HG02870 (cell line): ENCODE results near the gene CAPN5.

Experiments used
- ATAC-seq: cut with Tn5 transposase; IDR thresholded peaks from one replicate; pipeline ENCODE4 v1.9.1; 2021; ENCODE audit warnings: mild to moderate bottlenecking, moderate library complexity; ENCODE audit not compliant: unreplicated experiment

The CAPN5 gene

GRCh38 chr11:77144857-77145428, 78.2 kb downstream of the CAPN5 start:
- no peak for ATAC-seq

DNA sequence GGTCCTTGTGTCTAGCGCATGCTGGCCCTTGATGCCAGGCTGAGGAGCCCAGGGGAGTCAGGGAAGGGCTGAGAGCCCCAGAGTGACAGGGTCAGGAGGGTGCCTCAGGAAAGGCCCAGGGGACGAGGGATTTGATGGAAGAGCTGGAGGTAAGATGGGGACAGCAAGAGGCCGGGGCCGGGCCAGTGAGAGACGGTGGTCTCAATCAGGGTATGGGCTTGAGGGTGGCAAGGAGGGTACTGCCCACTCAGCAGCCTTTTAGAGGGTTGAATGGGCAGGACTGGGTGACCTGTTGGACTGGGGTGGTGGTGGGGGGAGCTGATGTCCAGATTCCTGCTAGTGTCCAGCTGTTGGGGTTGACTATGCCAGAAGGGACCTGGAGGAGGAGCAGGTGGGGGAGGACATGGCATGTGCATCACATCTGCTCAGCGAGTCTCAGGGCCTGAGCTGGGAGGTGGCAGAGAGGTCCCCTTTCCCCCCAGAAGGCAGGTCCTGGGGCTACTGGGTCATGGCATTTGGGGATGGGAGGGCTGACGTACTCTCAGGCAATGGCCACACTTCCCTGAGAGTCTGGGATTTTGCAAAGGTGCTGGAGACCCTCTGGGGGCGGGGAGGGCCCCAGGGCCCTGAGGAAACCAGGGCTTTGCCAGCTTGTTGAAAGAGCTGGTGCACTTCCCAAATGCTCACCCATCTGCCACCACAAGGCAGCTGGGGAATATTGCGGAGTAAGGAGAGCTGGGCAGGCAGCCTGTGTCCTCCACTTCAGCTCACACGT, 79.7 kb downstream of the CAPN5 start:
- no peak for ATAC-seq

DNA sequence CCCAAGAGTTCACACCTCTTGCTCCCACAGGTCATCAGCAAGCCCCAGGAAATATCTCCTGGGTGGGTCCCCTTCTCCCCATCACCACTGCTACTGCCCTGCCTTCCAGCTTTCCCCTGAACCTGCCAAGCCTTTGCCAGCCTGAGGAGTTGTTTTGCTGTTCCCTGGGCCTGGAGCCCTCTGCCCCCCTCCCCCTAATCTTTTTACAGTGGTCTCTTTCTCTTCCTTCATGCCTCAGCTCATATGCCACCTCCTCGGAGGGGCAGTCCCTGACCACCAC, 80.2 kb downstream of the CAPN5 start:
- ATAC-seq = no peak

- no peak for ATAC-seq
Observed at GRCh38 chr11:77147668-77148321, 81.0 kb downstream of the CAPN5 start.

GRCh38 chr11:77148963-77149715, 82.4 kb downstream of the CAPN5 start:
- no peak for ATAC-seq

- no peak for ATAC-seq
Observed at GRCh38 chr11:77149716-77150392, 83.1 kb downstream of the CAPN5 start.

DNA sequence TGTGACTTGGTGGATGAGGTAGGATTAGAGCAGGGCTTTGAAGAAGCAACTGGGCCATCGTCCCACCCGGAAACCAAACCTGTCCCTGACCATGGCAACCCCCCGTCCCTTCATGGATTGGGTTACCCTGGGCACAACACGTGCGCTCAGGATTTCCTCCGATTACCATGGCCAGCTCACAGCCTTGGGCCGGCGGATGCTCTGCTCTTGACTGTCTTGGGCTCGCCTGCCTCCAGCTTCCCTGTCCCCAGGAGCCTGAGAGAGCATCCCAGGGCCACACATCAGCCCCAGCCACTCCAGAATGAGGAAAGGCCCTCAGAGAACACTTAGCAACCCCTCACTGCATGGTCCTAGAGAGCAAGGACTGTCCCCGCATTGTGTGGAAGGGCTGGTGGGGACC, 84.1 kb downstream of the CAPN5 start:
- no peak for ATAC-seq

DNA sequence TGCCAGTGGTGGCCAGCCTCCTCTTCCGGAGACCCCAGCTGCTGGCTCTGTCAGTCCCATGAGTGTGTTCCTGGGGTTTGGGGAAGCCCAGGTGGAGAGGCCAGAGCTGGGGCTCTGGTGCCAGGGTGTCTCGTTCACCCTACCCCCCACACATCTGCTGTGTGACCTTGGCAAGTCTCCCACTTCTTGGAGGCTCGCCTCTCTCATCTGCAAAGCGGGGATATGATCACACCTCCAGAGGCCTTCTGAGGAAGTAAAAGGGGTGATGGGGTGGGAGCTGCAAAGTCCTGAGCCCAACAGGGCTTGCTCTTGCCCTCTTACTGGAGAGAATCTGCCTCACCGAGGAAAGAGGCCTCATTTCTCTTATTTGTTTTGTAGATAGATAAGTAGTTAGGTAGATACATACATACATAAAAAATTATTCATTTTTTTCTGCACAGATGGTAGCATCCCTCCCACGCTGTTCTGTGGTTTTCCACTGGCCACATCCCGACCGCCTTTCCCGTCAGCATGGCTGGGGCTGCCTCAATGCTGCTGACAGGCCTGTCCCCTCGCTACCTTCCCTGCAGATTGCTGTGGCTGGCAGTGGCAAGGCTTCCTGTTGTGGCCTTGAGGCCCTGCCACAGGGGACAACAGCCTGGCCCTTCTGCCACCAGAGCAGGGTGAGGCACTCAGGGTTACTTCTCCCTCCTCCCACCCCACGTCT, 85.2 kb downstream of the CAPN5 start:
- no peak for ATAC-seq

DNA sequence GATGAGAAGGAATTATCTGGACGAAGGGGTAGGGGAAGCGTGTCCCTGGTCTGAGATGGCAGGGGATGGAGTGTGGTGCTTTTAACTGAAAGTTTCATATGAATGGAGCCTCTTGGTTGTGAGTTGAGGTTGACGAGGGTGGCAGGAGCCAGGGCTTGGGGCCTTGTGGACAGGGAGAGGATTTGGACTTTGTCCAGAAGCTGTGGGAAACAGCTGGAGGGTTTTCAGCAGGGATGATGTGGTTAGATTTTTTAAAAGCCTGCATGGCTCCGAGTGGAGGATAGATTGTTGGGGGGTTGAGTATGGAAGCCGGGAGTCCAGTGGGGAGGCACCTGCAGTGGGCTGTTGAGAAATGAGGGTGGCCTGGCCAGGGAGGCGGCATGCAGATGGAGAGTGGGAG, 86.1 kb downstream of the CAPN5 start:
- no peak for ATAC-seq

DNA sequence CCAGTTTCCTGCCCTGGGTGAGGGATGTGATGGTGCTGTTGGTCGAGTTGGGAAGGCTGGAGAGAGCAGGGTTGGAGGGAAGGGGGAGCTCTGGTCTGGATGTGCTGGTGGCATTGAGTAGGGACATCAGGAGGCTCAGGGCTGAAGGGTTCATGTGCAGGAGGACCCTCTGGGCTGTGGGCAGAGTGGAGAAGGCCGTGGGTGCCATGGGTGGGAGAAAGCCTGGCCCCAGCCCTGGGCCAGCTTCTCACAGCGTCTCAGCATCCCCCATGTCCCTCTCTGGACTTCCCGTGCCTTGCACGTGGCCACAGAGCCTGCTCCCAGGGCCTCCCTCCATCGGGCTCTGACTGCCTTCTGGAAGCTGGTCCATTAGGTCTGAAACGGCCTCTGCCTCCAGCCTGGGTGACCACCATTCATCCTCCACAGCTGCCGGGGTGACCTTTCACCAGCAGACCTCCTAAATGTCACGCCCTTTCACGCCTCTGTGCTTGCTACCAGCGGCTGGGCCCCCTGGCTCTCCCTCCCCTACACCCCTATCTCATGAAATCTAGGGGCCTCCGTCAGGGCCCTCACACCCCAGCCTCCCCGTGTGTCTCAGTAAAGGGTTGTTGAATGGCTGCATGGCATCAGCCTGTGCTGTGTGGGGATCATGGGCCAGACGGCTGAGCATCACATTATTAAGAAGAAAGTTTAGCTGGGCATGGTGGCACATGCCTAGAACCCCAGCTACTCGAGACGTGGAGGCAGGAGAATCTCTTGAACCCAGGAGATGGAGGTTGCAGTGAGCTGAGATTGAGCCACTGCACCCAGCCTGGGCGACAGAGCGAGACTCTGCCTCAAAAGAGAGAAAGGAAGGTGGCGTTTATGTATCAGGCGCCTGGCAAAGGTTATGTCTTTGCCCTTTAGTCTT, 86.8 kb downstream of the CAPN5 start:
- no peak for ATAC-seq

- ATAC-seq = no peak
Observed at GRCh38 chr11:77154381-77155081, 87.8 kb downstream of the CAPN5 start.

- no peak for ATAC-seq
Observed at GRCh38 chr11:77155082-77155475, 88.3 kb downstream of the CAPN5 start.

DNA sequence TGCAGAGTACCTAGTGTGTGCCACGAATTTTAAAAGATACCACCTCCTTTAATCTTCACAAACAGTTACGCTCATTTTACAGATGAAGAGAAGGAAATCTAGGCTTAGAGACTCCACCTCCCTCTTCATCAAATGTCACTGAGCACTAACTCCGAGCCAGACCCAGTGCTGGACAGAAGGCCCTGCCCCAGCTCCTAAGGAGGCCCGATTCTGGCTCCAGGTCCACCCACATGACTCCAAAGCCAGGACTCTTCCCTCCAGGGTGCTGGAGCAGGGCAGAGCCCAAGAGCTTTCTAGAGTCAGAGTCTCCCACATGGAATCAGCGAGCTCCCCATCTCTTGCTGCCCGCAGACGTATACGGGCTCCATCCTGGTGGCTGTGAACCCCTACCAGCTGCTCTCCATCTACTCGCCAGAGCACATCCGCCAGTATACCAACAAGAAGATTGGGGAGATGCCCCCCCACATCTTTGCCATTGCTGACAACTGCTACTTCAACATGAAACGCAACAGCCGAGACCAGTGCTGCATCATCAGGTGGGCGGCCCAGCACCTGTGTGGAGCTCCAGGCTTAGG, 88.9 kb downstream of the CAPN5 start:
- no peak for ATAC-seq

DNA sequence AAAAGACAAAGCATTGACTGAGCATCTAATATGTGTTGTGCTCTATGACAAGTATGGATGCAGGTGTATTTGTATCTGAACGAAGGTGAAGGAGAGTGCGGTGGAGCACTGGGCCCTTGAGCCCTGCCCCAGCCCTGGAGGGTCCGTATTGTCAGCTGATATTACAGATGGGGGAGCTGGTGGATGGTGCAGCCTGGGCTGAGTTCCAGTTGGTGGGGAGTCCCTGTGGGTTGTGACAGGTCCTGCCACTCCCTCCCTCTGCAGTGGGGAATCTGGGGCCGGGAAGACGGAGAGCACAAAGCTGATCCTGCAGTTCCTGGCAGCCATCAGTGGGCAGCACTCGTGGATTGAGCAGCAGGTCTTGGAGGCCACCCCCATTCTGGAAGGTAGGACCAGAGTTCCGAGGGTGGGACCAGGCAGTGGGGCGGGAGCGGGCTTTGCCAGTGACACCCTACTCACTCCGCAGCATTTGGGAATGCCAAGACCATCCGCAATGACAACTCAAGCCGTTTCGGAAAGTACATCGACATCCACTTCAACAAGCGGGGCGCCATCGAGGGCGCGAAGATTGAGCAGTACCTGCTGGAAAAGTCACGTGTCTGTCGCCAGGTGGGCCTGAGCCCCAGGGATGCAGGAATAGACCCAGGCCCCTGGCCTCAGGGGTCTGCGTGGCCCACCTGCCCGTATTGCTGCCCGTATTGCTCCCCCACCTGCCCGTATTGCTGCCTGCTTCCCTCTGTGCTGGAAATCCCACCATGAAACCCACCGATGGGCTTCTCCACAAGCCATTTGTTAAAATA, 89.8 kb downstream of the CAPN5 start:
- ATAC-seq = no peak

DNA sequence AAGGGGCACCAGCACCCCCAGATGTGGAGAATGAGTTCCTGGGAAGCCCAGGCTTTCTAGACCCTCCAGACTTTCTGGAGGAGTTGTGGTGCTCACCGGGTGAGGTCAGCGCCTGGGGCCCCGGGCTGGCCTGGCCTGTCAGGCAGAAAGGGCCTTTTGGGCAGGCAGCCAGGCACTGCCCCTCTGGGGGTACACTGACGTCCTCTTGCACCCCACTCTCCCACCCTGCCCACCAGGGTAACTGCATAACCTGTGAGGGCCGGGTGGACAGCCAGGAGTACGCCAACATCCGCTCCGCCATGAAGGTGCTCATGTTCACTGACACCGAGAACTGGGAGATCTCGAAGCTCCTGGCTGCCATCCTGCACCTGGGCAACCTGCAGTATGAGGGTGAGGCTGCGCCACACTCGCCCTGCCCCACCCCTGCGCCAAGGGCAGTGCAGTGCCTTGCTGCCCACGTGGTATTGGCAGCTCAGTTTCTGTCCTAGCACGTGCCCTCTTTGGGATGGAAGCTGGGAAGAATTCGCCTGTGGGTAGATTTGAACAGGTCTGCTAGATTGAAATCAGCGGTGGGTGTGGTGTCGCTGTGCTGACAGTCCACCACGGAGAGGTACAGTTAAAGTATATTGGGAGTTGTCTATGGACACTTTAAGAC, 91.4 kb downstream of the CAPN5 start:
- no peak for ATAC-seq

DNA sequence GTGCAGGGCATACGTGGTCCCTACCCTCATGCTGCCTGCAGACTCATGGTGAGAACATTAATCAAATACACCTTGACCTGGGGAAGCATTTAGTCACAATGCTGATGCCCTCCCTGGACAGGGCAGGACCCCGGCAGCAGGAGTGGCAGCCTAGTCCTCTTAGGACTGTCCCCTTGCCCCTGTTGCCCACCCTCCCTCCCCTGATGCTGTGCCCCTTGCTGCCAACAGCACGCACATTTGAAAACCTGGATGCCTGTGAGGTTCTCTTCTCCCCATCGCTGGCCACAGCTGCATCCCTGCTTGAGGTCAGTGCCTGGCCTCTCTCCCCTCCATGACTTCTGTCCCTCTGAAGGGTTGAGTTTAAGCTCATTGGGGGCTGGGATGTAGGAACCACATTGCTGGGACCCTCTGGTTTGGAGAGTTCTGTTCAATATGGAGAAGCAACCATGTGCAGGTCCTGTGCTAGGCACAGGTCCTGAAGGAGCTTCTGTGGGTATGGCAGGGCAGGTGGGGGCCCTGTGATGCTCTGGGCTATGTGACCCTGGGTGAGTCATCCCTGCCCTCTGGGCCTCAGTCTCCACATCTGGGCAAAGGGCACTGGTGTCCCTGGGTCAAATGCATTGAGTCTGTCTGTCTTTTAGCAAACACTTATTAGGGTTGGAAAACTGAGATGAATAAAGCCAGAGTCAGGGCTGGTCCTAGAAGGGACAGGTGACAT, 92.6 kb downstream of the CAPN5 start:
- ATAC-seq = no peak
